Measurements from ENCODE around the gene UBN2.

UBN2 gene

DNA sequence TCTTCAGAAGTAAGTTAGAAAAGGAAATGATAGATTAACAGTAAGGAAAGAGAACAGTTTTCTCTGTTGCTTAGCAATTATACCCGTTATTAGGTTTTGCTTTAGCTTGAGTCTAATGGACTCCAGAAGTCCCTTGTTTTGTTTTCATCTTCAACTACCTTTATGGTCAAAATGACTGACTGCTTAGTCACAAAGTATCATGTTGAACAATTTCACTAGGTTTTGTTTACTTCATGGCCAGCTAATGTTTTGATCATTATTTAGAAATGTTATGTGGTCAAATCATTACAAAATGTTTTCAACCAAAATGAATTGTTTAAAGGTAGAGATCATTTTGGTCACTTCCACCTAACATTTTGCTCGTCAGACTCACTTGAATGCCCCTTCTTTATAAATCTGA, 1.9 kb downstream of the UBN2 start:
- DNase-seq, result no peak

DNA sequence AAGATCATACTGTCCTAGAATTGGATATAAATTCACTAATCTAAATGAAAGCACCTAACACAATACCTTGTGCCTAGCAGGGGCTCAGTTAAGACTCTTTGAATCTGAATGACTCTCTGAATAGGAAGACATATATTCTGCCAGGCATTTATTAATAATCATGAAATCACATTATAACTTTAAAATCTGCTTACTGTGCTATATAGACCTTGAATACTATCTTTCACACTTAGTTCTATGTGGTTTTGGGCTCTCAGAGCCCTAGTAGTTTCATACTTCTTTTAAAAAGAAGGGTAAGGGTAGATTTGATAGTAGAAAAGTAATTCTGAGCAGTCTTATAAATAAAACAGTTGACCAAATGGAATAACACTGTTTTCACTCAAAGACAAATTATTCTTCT, 10.2 kb downstream of the UBN2 start:
- DNase-seq, result no peak

GRCh38 chr7:139242741-139243281, 11.8 kb downstream of the UBN2 start:
- no peak for DNase-seq

- DNase-seq, result no peak
Observed at GRCh38 chr7:139245401-139245800, 14.4 kb downstream of the UBN2 start.

GRCh38 chr7:139246494-139246893, 15.5 kb downstream of the UBN2 start:
- no peak for DNase-seq

DNA sequence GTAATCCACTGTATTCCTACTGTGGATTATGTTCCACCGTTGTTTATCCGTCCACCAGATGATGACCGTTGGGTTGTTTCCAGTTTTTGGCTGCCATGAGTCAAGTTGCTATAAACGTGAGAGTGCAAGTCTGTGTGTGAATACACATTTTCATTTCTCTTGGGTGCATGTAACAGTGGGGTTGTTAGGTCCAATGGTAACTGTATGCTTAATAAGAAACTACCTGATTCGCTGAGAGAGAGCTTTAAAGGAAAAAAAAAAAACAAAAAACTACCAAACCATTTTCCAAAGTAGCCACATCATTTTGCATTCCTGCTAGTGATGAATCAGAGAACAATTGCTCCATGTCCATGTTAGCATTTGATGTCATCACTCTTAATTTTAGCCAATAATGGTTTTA, 15.9 kb downstream of the UBN2 start:
- no peak for DNase-seq

GRCh38 chr7:139249179-139249810, 18.3 kb downstream of the UBN2 start:
- no peak for DNase-seq

GRCh38 chr7:139252451-139252850, 21.4 kb downstream of the UBN2 start:
- no peak for DNase-seq

GRCh38 chr7:139254281-139254680, 23.2 kb downstream of the UBN2 start:
- DNase-seq, result no peak

- no peak for DNase-seq
Observed at GRCh38 chr7:139254728-139255127, 23.7 kb downstream of the UBN2 start.

- no peak for DNase-seq
Observed at GRCh38 chr7:139255290-139255689, 24.3 kb downstream of the UBN2 start.

DNA sequence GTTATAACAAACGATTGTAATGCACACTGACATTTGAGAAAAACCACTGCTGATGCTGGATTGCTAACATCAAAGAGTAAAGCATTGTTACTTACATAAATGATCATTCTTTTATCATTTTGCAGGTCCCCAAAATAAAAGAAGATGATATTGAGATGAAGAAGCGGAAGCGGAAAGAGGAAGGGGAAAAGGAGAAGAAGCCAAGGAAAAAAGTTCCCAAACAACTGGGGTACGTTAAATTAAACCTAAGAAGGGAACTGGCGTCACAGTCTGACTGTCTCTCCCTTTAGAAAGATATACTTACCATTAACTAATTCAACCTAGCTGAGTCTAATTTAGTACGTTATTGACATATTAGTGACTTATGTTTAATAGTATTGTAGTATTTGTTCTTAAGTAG, 28.1 kb downstream of the UBN2 start:
- no peak for DNase-seq

GRCh38 chr7:139264220-139264619, 33.2 kb downstream of the UBN2 start:
- DNase-seq, result no peak

DNA sequence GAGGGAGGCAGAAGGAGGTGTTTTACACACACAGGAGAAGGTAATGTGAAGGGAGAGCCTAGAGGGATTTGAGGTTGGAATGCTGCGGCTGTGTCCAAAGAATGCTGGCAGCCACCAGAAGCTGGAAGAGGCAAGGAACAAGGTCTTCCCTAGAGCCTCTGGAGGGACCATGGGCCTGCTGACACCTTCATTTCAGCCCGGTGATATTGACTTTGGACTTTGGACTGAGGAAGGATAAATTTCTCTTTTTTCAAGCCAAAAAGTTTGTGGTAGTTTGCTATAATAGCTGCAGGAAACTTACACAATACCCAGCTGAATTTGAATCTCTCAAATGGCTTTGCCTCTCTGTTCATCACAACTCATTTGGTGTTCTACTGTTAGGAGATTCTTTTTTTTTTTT, 34.6 kb downstream of the UBN2 start:
- no peak for DNase-seq

DNA sequence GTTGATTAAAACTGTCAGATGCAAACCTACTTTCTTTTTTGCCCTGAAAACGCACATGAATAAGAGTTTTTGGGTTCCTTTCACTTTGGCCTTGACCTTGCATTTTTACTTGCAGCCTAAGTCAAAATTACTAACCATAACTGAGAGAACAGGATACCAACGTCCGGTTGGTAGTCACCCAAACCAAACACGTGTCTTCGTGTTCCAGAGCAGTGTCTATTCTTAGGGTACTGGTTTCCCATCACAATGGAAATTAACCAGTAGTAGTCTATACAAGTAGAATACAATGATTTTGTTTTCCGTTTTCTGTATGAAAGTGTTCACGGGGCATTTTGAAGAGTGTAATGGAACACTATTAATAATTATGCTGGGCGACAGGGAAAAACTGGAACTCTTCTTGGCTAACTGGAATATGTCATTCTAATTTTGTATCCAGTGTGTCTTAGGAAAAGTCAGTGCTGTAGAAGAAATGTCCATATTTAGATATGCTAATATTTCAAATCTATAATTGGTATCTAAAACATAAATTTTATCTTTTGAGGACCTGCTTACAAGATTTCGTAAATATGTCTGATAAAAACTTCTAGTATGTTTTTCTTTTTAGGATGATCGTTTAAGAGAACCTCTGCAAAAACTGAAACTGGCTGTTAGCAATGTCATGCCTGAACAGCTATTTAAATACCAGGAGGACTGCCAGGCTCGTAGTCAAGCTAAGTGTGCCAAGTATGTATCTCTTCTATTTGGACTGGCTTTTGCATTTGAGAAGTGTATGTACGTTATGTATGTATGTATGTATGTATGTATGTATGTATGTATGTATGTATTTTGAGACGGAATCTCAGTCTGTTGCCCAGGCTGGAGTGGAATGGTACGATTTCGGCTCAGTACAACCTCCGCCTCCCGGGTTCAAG, 40.9 kb downstream of the UBN2 start:
- no peak for DNase-seq

DNA sequence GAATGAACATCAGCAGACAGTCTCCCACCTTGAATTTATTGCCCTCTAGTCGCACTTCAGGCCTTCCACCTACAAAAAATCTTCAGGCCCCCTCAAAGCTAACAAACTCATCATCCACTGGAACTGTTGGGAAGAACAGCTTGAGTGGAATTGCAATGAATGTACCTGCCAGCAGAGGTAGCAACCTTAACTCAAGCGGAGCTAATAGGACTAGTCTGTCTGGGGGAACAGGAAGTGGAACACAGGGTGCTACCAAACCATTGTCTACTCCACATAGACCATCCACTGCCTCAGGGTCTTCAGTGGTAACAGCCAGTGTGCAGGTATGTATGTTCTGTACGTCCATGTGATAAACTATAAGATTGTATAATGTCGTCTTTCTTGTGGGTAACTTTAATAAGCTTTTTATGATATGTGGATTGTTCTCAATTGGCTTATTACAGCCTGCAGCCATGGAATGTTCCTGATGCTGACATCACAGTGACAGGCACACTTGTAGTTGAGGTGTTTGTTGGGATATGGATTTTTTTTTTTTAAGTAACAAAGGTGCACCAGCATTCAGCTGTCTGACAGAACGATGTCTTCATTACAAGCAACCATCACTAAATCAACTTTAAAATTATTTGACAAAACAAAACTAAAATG, 53.3 kb downstream of the UBN2 start:
- DNase-seq, result no peak

DNA sequence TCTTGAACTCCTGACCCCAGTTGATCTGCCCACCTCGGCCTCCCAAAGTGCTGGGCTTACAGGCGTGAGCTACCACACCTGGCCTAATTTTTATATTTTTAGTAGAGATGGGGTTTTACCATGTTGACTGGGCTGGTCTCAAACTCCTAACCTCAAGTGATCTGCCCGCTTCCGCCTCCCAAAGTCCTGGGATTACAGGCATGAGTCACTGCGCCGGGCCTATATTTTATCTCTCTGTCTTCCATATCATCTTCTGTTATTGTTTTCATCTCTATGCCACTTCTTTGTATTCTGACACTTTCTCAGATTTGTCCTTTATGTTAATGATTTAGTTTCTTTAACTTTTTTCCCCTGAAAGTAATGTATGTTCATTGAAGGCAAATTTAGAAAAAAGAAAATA, 55.1 kb downstream of the UBN2 start:
- no peak for DNase-seq

DNA sequence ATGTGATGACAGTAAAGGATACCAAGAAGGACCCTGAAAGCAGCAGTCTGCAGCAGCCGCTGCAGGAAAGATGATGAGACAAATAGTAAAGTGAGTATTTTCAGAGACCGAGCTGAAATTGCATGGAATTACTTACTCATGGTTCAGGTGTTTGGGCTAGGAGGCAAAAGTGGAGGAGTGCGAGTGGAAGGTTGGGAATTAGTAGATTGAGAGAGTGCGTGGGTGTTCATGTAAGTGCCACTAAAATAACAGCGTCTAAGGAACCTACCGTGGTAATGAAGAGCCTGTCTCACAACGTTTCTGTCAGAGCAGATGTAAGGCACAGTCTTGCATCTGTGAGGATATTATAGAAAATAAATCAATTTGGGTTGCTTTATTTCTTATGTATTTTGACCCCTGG, 61.8 kb downstream of the UBN2 start:
- DNase-seq, result no peak

GRCh38 chr7:139293534-139293933, 62.5 kb downstream of the UBN2 start:
- DNase-seq, result no peak

DNA sequence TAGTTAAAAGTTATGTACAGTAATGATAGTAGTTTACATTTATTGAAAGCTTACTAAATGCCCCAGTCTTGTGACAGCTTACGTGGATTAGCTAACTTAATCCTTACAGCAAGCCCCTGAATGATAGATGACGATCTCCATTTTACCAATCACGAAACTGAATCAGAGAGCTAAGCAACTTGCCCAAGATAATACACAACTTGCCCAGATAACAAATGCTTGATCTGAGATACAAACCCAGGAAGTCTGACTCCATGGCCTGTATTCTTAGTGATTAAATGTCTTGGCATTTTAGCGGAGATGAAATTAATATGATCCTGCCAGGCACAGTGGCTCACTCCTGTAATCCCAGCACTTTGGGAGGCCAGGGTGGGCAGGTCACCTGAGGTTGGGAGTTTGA, 63.2 kb downstream of the UBN2 start:
- no peak for DNase-seq

DNA sequence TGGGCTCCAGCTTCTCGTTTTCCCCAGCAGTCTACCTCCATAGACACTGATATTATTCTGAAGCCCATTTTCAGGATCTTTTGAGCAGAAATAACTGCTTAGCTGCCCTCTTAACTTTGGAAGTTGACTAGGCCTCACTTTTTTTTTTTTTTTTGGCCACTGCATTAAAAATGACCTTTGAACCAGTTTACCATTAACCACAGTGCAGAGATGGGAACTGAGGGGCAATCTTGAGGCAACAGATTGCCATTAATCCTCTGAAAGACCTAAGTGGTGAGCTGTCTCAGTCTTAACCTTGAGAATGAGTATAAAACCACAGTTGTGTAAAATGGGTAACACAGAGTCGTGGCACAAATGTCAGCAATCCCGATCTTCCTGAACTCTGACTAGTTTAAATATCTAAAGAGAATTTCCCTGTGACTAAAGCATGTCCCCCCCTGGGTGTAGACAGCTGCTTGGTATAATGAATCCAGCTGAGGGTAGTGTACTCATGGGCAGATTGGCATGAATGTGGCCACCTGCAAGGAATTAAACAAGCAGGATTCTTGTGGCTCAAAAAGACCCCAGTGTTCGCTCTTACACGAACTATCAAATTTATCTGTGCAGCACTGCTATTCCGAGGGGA, 64.0 kb downstream of the UBN2 start:
- DNase-seq, result no peak

DNA sequence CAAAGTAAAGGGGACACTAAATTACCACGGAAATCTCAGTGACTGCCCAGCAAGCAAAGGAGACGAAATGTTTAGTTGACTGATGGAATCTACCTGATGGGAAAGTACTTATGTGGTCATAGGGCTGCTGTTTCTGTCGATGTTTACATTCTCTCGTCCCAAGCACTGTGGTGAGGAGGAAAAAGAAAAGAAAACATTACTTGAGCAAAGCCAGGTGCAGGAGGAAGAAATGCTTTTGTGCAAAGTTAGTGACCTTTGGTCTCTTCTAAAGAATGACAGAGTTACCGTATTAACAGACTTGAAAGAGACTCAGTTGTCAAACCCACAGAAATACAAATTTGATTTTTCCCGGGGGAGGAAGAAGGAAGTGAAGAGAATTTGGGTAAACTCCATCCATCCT, 66.8 kb downstream of the UBN2 start:
- DNase-seq, result no peak

DNA sequence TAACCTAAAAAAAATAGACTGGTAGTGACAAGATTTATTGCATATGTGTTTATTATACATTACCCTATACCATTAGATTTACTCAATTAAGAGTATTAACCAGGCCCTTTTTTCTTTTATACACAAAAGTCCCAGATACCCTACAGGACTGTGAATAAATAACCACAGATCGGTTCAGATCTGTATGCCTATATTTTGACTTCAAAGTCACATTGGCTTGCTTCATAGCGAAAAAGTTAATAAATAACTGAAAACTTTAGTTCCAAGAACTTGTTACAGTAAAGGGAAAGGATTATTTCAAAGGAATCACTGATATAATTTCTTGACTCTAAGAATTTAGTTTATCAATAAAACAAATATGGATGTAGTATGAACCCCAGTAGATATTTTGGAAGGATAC, 68.3 kb downstream of the UBN2 start:
- no peak for DNase-seq

All from stimulated activated CD4-positive, alpha-beta T cell treated with anti-CD3 and anti-CD28 coated beads, Interleukin-2, amount 100 ng/mL, for 48 hours (primary cell).